ENCODE data around the gene PRPF6. TPM values are rescaled to one million over a fixed set of nuclear protein-coding genes. Genes with fewer than 3 reads are reported as not detected.

The PRPF6 gene
- total and polyA plus RNA-seq, 2 donors (not counting 1 experiment from before 2014, with no cell fraction given) = 31.7 to 82.9 TPM

GRCh38 chr20:64045346-64046011 is 64.5 kb downstream of the PRPF6 start:
- peaks cover 0 to 40% (median 16%) of the 10 kb centered on the region in 4 experiments for H3K27me3 ChIP-seq (replicated peaks in 1 of 4; ENCODE audit: control extremely low read depth in 1 of 4, control insufficient read depth in 3 of 4, insufficient read depth in 4 of 4, low read length in 3 of 4)
- no peak overlapping the region for H3K4me3 ChIP-seq (ENCODE audit: control extremely low read depth in 1 of 5, extremely low read depth in 1 of 5, insufficient read depth in 1 of 5, low read depth in 2 of 5, low read length in 4 of 5)
- H3K4me1 ChIP-seq (ENCODE audit: control insufficient read depth in 2 of 2, insufficient read depth in 2 of 2, low read length in 2 of 2) = peaks cover 21% of the 10 kb centered on the region in 2 donors
- H3K36me3 ChIP-seq (replicated peaks in 1 of 2; ENCODE audit: control extremely low read depth in 1 of 2, control insufficient read depth in 1 of 2, extremely low read depth in 1 of 2, insufficient read depth in 2 of 2, low read length in 1 of 2) = no peaks in the 10 kb centered on the region
- Mint-ChIP-seq H3K9me3 (ENCODE audit: insufficient read depth) (no peaks in the 10 kb centered on the region), H3K4me1 (peaks cover 16% of the 10 kb centered on the region), H3K4me3 (no peak overlapping the region), H3K27ac (no peak overlapping the region), H3K27me3 (peaks cover 37% of the 10 kb centered on the region)
- peaks cover 0 to 8% (median 0%) of the 10 kb centered on the region in 3 donors for H3K9me3 ChIP-seq (ENCODE audit: control extremely low read depth in 1 of 3, control insufficient read depth in 2 of 3, insufficient read depth in 1 of 3, low read length in 2 of 3)
- TF ChIP-seq EZH2 (IDR thresholded peaks at IDR 0.05; ENCODE audit: borderline replicate concordance, insufficient read depth, low read depth, low read length, poor library complexity, severe bottlenecking) = no peak
- TF ChIP-seq CTCF (IDR thresholded peaks at IDR 0.05) = no peak
- no peak overlapping the region for H3K4me2 ChIP-seq (replicated peaks; ENCODE audit: low read depth, low read length, poor library complexity, severe bottlenecking)
- DNase-seq (no peak), ATAC-seq (ENCODE audit: low read depth) (no peak)
- H3K27ac ChIP-seq (ENCODE audit: low read length in 2 of 2) = no peak overlapping the region
- intact Hi-C loops (cut with micrococcal nuclease) = no loop called here
- H3K9ac ChIP-seq (ENCODE audit: low read length) = no peak overlapping the region
- ChIA-PET CTCF (interaction anchor here (1.0 kb wide), 1 partner anchor 12 kb away, joined by 3 read pairs; no protein-coding TSS in a partner anchor), POLR2A (no interaction called here)
- 91% methylated on average over 9 of the region's 11 CpGs for WGBS (ENCODE audit: insufficient coverage)
- H4K20me1 ChIP-seq (ENCODE audit: control insufficient read depth, insufficient read depth, low read length, poor library complexity, severe bottlenecking) = no peaks in the 10 kb centered on the region
- H2AFZ ChIP-seq (ENCODE audit: insufficient read depth, low read depth, low read length, poor library complexity, severe bottlenecking) = no peak overlapping the region
- H3K79me2 ChIP-seq (ENCODE audit: control insufficient read depth, insufficient read depth, low read length) = no peaks in the 10 kb centered on the region

- H3K27ac Mint-ChIP-seq = no peak overlapping the region
- ChIA-PET CTCF (no interaction called here), POLR2A (interaction anchor here (0.6 to 0.8 kb wide), 2 partner anchors 8 to 521 kb away, joined by 3 to 4 read pairs; no protein-coding TSS in a partner anchor)
- Histone ChIP-seq H3K4me3 (ENCODE audit: control extremely low read depth in 1 of 5, extremely low read depth in 1 of 5, insufficient read depth in 1 of 5, low read depth in 2 of 5, low read length in 4 of 5) (no peak overlapping the region), H3K4me1 (ENCODE audit: control insufficient read depth in 2 of 2, insufficient read depth in 2 of 2, low read length in 2 of 2) (peaks cover 12 to 14% of the 10 kb centered on the region in 2 donors), H3K9me3 (ENCODE audit: control extremely low read depth in 1 of 3, control insufficient read depth in 2 of 3, insufficient read depth in 1 of 3, low read length in 2 of 3) (peaks cover 0 to 12% (median 0%) of the 10 kb centered on the region in 3 donors), H3K36me3 (replicated peaks in 1 of 2; ENCODE audit: control extremely low read depth in 1 of 2, control insufficient read depth in 1 of 2, extremely low read depth in 1 of 2, insufficient read depth in 2 of 2, low read length in 1 of 2) (no peaks in the 10 kb centered on the region), H3K27me3 (replicated peaks in 1 of 4; ENCODE audit: control extremely low read depth in 1 of 4, control insufficient read depth in 3 of 4, insufficient read depth in 4 of 4, low read length in 3 of 4) (peaks cover 0 to 48% (median 19%) of the 10 kb centered on the region in 4 experiments), H2AFZ (ENCODE audit: insufficient read depth, low read depth, low read length, poor library complexity, severe bottlenecking) (no peak overlapping the region), H4K20me1 (ENCODE audit: control insufficient read depth, insufficient read depth, low read length, poor library complexity, severe bottlenecking) (no peaks in the 10 kb centered on the region), H3K79me2 (ENCODE audit: control insufficient read depth, insufficient read depth, low read length) (no peaks in the 10 kb centered on the region), H3K27ac (ENCODE audit: low read length in 2 of 2) (no peak overlapping the region), H3K4me2 (replicated peaks; ENCODE audit: low read depth, low read length, poor library complexity, severe bottlenecking) (no peak overlapping the region), H3K9ac (ENCODE audit: low read length) (no peak overlapping the region)
- no peak for TF ChIP-seq CTCF (IDR thresholded peaks at IDR 0.05)
- DNase-seq (no peak), ATAC-seq (ENCODE audit: low read depth) (no peak)
- H3K4me1 Mint-ChIP-seq = peaks cover 13% of the 10 kb centered on the region
- 95% methylated on average over 8 of the region's 8 CpGs for WGBS (ENCODE audit: insufficient coverage)
- H3K27me3 Mint-ChIP-seq = peaks cover 39% of the 10 kb centered on the region
- no peak overlapping the region for H3K4me3 Mint-ChIP-seq
- no peaks in the 10 kb centered on the region for H3K9me3 Mint-ChIP-seq (ENCODE audit: insufficient read depth)
- intact Hi-C loops (cut with micrococcal nuclease) = no loop called here
Measured at GRCh38 chr20:64047046-64047389, 66.1 kb downstream of the PRPF6 start.
